Esophagus muscularis mucosa (tissue), 4 donors: Measurements from ENCODE around the gene GATD1.

Experiments
- EP300 ChIP-seq: sonication (generic); formaldehyde crosslinking; IDR thresholded peaks from one replicate; pipeline ENCODE4 v1.6.1; 2017; ENCODE audit warnings: antibody characterized with exemption
- POLR2A ChIP-seq: fragments of 450-650 bp; IDR thresholded peaks from one replicate; pipeline ENCODE4 v1.6.1; 2017; ENCODE audit warnings: antibody characterized with exemption, moderate library complexity, mild to moderate bottlenecking, low read depth
- POLR2AphosphoS5 ChIP-seq, 2 donors: sonication (generic); formaldehyde crosslinking; IDR thresholded peaks; one replicate each; pipeline ENCODE4 v1.6.1; 2017; ENCODE audit warnings: antibody characterized with exemption in 2 of 2
- TF ChIP-seq, protein P1 (sequence below), 3 experiments: fragments of 200-600 bp in 2 of 3; fragments of 450-650 bp in 1 of 3; sonication (generic) in 2 of 3; IDR thresholded peaks; one replicate each; pipeline ENCODE4 v1.5.1; 2017 to 2019; ENCODE audit warnings: antibody characterized with exemption in 3 of 3, mild to moderate bottlenecking in 2 of 3, moderate library complexity in 1 of 3

DNA sequence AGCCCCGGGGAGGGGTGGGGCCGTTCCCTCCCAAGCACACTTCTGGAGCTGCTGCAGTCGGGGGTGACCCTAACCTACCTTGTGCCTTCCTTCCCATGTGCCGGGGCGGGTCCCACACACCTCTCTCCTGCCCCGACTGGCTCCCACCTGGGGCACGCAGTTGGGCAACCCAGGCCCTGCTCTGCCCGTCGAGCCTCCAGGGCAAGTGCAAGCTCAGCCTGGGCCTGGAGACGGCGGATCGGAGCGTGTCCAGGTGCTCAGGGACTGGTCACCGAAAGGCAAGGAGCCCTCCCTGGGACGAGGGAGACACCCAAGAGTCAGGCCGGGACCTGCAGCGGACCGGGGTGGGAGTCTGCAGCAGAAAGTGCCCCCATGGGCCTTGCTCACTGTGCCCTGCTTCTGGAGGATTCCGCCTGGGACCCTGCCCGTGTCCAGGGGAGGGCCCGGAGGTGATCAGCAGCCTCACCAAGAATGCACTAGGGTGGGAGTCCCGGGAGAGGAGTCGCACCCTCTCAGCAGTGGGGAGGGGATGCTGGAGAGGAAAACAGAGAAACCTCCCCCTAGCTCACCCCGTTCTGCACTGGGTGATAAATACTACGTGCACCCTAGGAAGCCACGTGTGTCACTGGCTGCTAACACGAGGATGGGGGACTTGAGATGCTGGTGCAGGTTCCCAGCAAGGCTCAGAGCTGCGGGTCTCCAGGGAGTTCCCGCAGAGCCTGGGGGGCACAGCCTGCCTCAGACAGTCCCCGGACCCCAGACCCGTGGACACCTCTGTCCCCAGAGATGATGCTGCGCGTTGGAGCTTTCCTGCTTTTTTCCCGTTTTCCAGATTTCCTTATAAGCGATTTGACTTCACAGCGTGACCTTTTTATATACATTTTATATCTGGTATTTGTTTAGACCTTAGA, 5.2 kb upstream of the GATD1 start:
- TF ChIP-seq, protein P1, sequence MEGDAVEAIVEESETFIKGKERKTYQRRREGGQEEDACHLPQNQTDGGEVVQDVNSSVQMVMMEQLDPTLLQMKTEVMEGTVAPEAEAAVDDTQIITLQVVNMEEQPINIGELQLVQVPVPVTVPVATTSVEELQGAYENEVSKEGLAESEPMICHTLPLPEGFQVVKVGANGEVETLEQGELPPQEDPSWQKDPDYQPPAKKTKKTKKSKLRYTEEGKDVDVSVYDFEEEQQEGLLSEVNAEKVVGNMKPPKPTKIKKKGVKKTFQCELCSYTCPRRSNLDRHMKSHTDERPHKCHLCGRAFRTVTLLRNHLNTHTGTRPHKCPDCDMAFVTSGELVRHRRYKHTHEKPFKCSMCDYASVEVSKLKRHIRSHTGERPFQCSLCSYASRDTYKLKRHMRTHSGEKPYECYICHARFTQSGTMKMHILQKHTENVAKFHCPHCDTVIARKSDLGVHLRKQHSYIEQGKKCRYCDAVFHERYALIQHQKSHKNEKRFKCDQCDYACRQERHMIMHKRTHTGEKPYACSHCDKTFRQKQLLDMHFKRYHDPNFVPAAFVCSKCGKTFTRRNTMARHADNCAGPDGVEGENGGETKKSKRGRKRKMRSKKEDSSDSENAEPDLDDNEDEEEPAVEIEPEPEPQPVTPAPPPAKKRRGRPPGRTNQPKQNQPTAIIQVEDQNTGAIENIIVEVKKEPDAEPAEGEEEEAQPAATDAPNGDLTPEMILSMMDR (IDR thresholded peaks at IDR 0.05): no peak
- TF ChIP-seq POLR2AphosphoS5 (IDR thresholded peaks at IDR 0.05): no peak
- no peak for TF ChIP-seq EP300
- TF ChIP-seq POLR2A: no peak
